Right lobe of liver (tissue), 4 donors: ENCODE results near the gene PDCD1.

Source experiments
- POLR2A ChIP-seq: fragments of 450-650 bp; IDR thresholded peaks from one replicate; pipeline ENCODE4 v1.6.1; 2017; ENCODE audit warnings: antibody characterized with exemption, mild to moderate bottlenecking
- TF ChIP-seq, protein P1 (sequence below), 4 donors: fragments of 200-600 bp in 3 of 4; fragments of 450-650 bp in 1 of 4; IDR thresholded peaks; one replicate each; pipeline versions ENCODE4 v1.5.1 to v1.8.0; 2016 to 2022; ENCODE audit warnings: antibody characterized with exemption in 4 of 4, mild to moderate bottlenecking in 2 of 4
- donor health status: DM: no; HTN: no; CAD: no.
- donor health status: DM: no; HTN: no; CAD: no.
- donor health status: DM: no; HTN: yes; CAD: no.

DNA sequence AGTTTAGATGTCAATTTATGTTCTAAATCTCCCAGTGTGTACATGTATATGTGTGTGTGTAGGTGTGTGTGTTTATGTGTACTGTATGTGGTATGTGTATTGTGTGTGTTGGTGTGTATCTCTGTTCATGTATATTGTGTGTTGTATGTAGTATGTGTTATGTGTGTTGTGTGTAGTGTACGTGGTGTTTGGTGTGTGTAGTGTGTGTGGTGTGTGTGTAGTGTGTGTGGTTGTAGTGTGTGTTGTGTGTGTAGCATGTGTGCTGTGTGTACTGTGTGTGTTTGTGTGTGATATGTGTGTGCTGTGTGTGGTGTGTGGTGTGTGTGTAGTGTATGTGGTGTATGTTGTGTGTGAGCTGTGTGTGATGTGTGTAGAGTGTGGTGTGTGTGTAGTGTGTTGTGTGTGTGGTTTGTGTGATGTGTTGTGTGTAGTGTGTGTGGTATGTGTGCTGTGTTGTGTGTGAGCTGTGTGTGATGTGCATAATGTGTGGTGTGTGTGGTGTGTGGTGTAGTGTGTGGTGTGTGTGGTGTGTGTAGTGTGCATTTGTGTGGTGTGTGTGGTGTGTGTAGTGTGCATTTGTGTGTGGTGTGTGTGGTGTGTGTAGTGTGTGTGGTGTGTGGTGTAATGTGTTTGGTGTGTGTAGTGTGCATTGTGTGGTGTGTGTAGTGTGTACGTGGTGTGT is 5.6 kb upstream of the PDCD1 start:
- TF ChIP-seq POLR2A, result no peak
- TF ChIP-seq, protein P1, sequence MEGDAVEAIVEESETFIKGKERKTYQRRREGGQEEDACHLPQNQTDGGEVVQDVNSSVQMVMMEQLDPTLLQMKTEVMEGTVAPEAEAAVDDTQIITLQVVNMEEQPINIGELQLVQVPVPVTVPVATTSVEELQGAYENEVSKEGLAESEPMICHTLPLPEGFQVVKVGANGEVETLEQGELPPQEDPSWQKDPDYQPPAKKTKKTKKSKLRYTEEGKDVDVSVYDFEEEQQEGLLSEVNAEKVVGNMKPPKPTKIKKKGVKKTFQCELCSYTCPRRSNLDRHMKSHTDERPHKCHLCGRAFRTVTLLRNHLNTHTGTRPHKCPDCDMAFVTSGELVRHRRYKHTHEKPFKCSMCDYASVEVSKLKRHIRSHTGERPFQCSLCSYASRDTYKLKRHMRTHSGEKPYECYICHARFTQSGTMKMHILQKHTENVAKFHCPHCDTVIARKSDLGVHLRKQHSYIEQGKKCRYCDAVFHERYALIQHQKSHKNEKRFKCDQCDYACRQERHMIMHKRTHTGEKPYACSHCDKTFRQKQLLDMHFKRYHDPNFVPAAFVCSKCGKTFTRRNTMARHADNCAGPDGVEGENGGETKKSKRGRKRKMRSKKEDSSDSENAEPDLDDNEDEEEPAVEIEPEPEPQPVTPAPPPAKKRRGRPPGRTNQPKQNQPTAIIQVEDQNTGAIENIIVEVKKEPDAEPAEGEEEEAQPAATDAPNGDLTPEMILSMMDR (IDR thresholded peaks at IDR 0.05), result no peak
